OCI-LY1 (cell line): ENCODE results near the gene CLP1.

Source experiments
- CTCF ChIP-seq: fragments of 200-600 bp; sonication (generic), shearing (Covaris generic); IDR thresholded peaks from 2 replicates; pipeline ENCODE4 v1.5.1; 2017; ENCODE audit warnings: mild to moderate bottlenecking, antibody characterized with exemption, low read length, moderate library complexity, mixed read lengths
- EZH2 ChIP-seq: fragments of 200-600 bp; sonication (generic), shearing (Covaris generic); IDR thresholded peaks from 2 replicates; pipeline ENCODE4 v1.8.0; 2017; ENCODE audit warnings: borderline replicate concordance, mixed run types, mild to moderate bottlenecking, antibody characterized with exemption, low read length, moderate library complexity, mixed read lengths

- TF ChIP-seq EZH2 (no peak), CTCF (no peak)
Measured at GRCh38 chr11:57616595-57616994, 41.0 kb upstream of the CLP1 start.
